HepG2 (cell line): ENCODE measurements around the gene SLIT1. TPM values are rescaled to one million over a fixed set of nuclear protein-coding genes. Genes with fewer than 3 reads are reported as not detected.
A peak's percentile ranks its signal among the peaks of the same experiment; 100 is the strongest.

Source experiments
- BCL6 ChIP-seq: IDR thresholded peaks from 2 replicates; pipeline ENCODE4 v1.6.1; 2016; ENCODE audit warnings: missing genetic modification reagents, missing compliant biosample characterization
- EP300 ChIP-seq, 3 experiments: sonication (generic) in 1 of 3; formaldehyde crosslinking in 1 of 3; IDR thresholded peaks; 2 replicates each; pipeline versions ENCODE4 v1.5.1 to v1.6.1; 2011 to 2020; ENCODE audit warnings: low read depth in 2 of 3, low read length in 2 of 3, borderline replicate concordance in 1 of 3, improper control_type of control experiment in 1 of 3, mild to moderate bottlenecking in 1 of 3, missing genetic modification reagents in 1 of 3, moderate library complexity in 1 of 3
- MIER3 ChIP-seq: IDR thresholded peaks from 2 replicates; pipeline ENCODE4 v1.6.1; 2016; ENCODE audit warnings: missing compliant biosample characterization, borderline replicate concordance
- NCOR1 ChIP-seq: fragments of 200-600 bp; sonication (generic); IDR thresholded peaks from 2 replicates; pipeline ENCODE4 v1.7.0; 2017; ENCODE audit warnings: antibody characterized with exemption, low read length, borderline replicate concordance
- NR2F6 ChIP-seq, 2 experiments: IDR thresholded peaks; 2 replicates each; pipeline ENCODE4 v1.6.1; 2016; ENCODE audit warnings: antibody characterized with exemption in 1 of 2, mild to moderate bottlenecking in 1 of 2
- POGZ ChIP-seq: sonication (generic); formaldehyde crosslinking; IDR thresholded peaks from 2 replicates; pipeline ENCODE4 v1.4.0; 2020; ENCODE audit warnings: mild to moderate bottlenecking, missing genetic modification reagents
- REPIN1 ChIP-seq: sonication (generic); formaldehyde crosslinking; IDR thresholded peaks from 2 replicates; pipeline ENCODE4 v1.8.0; 2022; ENCODE audit warnings: missing genetic modification reagents, low read depth, mild to moderate bottlenecking, borderline replicate concordance
- SNAPC2 ChIP-seq: sonication (generic); formaldehyde crosslinking; IDR thresholded peaks from 2 replicates; pipeline ENCODE4 v1.8.1; 2022; ENCODE audit warnings: mild to moderate bottlenecking, missing genetic modification reagents
- SOX13 ChIP-seq, 3 experiments: fragments of 450-650 bp in 1 of 3; sonication (generic) in 1 of 3; formaldehyde crosslinking in 1 of 3; IDR thresholded peaks in 2 of 3; conservative IDR thresholded peaks in 1 of 3; 2 replicates each; pipeline versions ENCODE4 v1.5.0 to v1.6.1; 2016 to 2020; ENCODE audit warnings: antibody characterized with exemption in 1 of 3, mild to moderate bottlenecking in 1 of 3, missing compliant biosample characterization in 1 of 3, missing genetic modification reagents in 1 of 3, moderate library complexity in 1 of 3
- ZFP1 ChIP-seq: IDR thresholded peaks from 2 replicates; pipeline ENCODE4 v1.6.1; 2016
- ZFP90 ChIP-seq: sonication (generic); formaldehyde crosslinking; IDR thresholded peaks from 2 replicates; pipeline ENCODE4 v1.8.0; 2022; ENCODE audit warnings: missing genetic modification reagents, mild to moderate bottlenecking, inconsistent platforms, borderline replicate concordance
- ZMYM4 ChIP-seq: sonication (generic); formaldehyde crosslinking; IDR thresholded peaks from 2 replicates; pipeline ENCODE4 v1.8.1; 2023; ENCODE audit warnings: mild to moderate bottlenecking, missing genetic modification reagents
- ZNF335 ChIP-seq: sonication (generic); formaldehyde crosslinking; IDR thresholded peaks from 2 replicates; pipeline ENCODE4 v1.4.0; 2020; ENCODE audit warnings: missing genetic modification reagents
- polyA plus RNA-seq, 8 experiments: library from polyadenylated mRNA; depleted of rRNA in 3 of 8; stranded (reverse) in 7 of 8; unstranded in 1 of 8; fragments of >200 nt; fragmentation: Illumina TruSeq in 4 of 8; extraction: Trizol in 4 of 8; gene quantifications; 2 replicates each; pipeline versions ENCODE4 v1.2.1 to v1.2.3, GENCODE V29; 2011 to 2016; ENCODE audit warnings: low read depth in 4 of 8, missing spikeins in 1 of 8, mixed read lengths in 1 of 8; ENCODE audit not compliant: insufficient read depth in 1 of 8
- total RNA-seq, 5 experiments: library from RNA; depleted of rRNA; stranded (reverse); fragments of >200 nt; fragmentation: Illumina TruSeq; extraction: Trizol; gene quantifications; 2 replicates each; pipeline ENCODE4 v1.2.3, GENCODE V29; 2016; ENCODE audit warnings: low read depth in 1 of 5
- TF ChIP-seq, protein P1 (sequence below): IDR thresholded peaks from 2 replicates; pipeline ENCODE4 v1.6.1; 2016; ENCODE audit warnings: mild to moderate bottlenecking
- TF ChIP-seq, protein P2 (sequence below): sonication (generic); formaldehyde crosslinking; conservative IDR thresholded peaks from 2 replicates; pipeline ENCODE4 v1.5.0; 2020; ENCODE audit warnings: missing genetic modification reagents
- TF ChIP-seq, protein P3 (sequence below): sonication (generic); formaldehyde crosslinking; IDR thresholded peaks from 2 replicates; pipeline ENCODE4 v1.8.0; 2023; ENCODE audit warnings: mild to moderate bottlenecking, missing genetic modification reagents
- TF ChIP-seq, protein P4 (sequence below): IDR thresholded peaks from 2 replicates; pipeline ENCODE4 v1.6.1; 2016; ENCODE audit warnings: low read depth, borderline replicate concordance
- TF ChIP-seq, protein P5 (sequence below), 2 experiments: IDR thresholded peaks; 2 replicates each; pipeline ENCODE4 v1.6.1; 2011 to 2012; ENCODE audit warnings: low read length in 2 of 2, borderline replicate concordance in 1 of 2, low read depth in 1 of 2, mild to moderate bottlenecking in 1 of 2, moderate library complexity in 1 of 2
- TF ChIP-seq, protein P6 (sequence below): sonication (generic); formaldehyde crosslinking; IDR thresholded peaks from 2 replicates; pipeline ENCODE4 v1.5.0; 2020; ENCODE audit warnings: missing genetic modification reagents

The SLIT1 gene
- total and polyA plus RNA-seq, 2 of the 13 experiments (the other 11 are each of a cell fraction or from before 2014, with no cell fraction given) = 0.09 to 0.33 TPM

DNA sequence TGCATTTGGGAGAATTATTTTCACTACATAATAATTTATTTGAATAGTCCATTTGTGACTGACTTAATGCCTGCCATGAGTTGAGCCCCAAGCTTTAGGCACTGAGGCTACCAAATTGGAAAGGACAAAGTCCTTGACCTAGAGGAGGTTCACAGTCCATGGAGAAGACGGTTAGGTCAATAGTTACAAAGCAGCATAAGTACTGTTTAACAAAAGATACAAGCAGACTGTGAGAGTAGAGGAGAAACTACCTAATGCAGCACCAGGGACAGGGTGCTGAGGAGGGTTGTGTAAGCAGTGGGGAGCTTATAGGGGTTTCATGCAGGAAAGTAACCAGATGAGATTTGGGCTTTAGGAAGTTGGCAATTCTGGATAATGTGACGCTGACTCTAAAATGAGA is 214.4 kb downstream of the SLIT1 start (continued):
- TF ChIP-seq REPIN1 (peak; percentile 41; the same call in 1 of the 2 replicates), ZFP90 (CRISPR knock-in tag) (0 out of 2 replicates have a peak, but pooled peaks have one; percentile 54), EP300 (IDR thresholded peaks at IDR 0.05; ENCODE audit: low read depth in 2 of 2, low read length in 2 of 2) (peak; percentile 44 to 72; a peak in 1 of 4 replicates), EP300 (CRISPR knock-in tag; IDR thresholded peaks at IDR 0.05; ENCODE audit: borderline replicate concordance) (no peak), NR2F6 (IDR thresholded peaks at IDR 0.05) (peak; percentile 72), NR2F6 (CRISPR knock-in tag; IDR thresholded peaks at IDR 0.05) (peak; percentile 89), SNAPC2 (no peak), NCOR1 (peak; percentile 71; the same call in 1 of the 2 replicates), MIER3 (CRISPR knock-in tag) (peak; percentile 40; the same call in 1 of the 2 replicates), ZNF335 (CRISPR knock-in tag) (0 out of 2 replicates have a peak, but pooled peaks have one; percentile 34), BCL6 (CRISPR knock-in tag) (peak; percentile 46), ZMYM4 (CRISPR knock-in tag) (peak; percentile 74), SOX13 (IDR thresholded peaks at IDR 0.05) (no peak), SOX13 (CRISPR knock-in tag; conservative IDR thresholded peaks at IDR 0.05 in 1 of 2, IDR thresholded peaks at IDR 0.05 in 1 of 2) (peak in 1 of 2 experiments; percentile 76; a peak in 2 of 4 replicates), ZFP1 (CRISPR knock-in tag) (0 out of 2 replicates have a peak, but pooled peaks have one; percentile 28), POGZ (CRISPR knock-in tag) (peak; percentile 67; the same call in 1 of the 2 replicates)
- TF ChIP-seq, protein P1, sequence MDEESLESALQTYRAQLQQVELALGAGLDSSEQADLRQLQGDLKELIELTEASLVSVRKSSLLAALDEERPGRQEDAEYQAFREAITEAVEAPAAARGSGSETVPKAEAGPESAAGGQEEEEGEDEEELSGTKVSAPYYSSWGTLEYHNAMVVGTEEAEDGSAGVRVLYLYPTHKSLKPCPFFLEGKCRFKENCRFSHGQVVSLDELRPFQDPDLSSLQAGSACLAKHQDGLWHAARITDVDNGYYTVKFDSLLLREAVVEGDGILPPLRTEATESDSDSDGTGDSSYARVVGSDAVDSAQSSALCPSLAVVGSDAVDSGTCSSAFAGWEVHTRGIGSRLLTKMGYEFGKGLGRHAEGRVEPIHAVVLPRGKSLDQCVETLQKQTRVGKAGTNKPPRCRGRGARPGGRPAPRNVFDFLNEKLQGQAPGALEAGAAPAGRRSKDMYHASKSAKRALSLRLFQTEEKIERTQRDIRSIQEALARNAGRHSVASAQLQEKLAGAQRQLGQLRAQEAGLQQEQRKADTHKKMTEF (CRISPR knock-in tag) = peak; percentile 44; the same call in 1 of the 2 replicates
- TF ChIP-seq, protein P2, sequence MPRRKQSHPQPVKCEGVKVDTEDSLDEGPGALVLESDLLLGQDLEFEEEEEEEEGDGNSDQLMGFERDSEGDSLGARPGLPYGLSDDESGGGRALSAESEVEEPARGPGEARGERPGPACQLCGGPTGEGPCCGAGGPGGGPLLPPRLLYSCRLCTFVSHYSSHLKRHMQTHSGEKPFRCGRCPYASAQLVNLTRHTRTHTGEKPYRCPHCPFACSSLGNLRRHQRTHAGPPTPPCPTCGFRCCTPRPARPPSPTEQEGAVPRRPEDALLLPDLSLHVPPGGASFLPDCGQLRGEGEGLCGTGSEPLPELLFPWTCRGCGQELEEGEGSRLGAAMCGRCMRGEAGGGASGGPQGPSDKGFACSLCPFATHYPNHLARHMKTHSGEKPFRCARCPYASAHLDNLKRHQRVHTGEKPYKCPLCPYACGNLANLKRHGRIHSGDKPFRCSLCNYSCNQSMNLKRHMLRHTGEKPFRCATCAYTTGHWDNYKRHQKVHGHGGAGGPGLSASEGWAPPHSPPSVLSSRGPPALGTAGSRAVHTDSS (CRISPR knock-in tag) = no peak
- TF ChIP-seq, protein P3, sequence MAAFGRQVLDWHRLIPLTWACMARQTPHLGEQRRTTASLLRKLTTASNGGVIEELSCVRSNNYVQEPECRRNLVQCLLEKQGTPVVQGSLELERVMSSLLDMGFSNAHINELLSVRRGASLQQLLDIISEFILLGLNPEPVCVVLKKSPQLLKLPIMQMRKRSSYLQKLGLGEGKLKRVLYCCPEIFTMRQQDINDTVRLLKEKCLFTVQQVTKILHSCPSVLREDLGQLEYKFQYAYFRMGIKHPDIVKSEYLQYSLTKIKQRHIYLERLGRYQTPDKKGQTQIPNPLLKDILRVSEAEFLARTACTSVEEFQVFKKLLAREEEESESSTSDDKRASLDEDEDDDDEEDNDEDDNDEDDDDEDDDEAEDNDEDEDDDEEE (CRISPR knock-in tag) = no peak
- TF ChIP-seq, protein P4, sequence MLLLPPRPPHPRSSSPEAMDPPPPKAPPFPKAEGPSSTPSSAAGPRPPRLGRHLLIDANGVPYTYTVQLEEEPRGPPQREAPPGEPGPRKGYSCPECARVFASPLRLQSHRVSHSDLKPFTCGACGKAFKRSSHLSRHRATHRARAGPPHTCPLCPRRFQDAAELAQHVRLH (CRISPR knock-in tag) = 0 out of 2 replicates have a peak, but pooled peaks have one; percentile 19
- TF ChIP-seq, protein P5, sequence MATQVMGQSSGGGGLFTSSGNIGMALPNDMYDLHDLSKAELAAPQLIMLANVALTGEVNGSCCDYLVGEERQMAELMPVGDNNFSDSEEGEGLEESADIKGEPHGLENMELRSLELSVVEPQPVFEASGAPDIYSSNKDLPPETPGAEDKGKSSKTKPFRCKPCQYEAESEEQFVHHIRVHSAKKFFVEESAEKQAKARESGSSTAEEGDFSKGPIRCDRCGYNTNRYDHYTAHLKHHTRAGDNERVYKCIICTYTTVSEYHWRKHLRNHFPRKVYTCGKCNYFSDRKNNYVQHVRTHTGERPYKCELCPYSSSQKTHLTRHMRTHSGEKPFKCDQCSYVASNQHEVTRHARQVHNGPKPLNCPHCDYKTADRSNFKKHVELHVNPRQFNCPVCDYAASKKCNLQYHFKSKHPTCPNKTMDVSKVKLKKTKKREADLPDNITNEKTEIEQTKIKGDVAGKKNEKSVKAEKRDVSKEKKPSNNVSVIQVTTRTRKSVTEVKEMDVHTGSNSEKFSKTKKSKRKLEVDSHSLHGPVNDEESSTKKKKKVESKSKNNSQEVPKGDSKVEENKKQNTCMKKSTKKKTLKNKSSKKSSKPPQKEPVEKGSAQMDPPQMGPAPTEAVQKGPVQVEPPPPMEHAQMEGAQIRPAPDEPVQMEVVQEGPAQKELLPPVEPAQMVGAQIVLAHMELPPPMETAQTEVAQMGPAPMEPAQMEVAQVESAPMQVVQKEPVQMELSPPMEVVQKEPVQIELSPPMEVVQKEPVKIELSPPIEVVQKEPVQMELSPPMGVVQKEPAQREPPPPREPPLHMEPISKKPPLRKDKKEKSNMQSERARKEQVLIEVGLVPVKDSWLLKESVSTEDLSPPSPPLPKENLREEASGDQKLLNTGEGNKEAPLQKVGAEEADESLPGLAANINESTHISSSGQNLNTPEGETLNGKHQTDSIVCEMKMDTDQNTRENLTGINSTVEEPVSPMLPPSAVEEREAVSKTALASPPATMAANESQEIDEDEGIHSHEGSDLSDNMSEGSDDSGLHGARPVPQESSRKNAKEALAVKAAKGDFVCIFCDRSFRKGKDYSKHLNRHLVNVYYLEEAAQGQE (IDR thresholded peaks at IDR 0.05; ENCODE audit: borderline replicate concordance in 1 of 2, low read depth in 1 of 2, low read length in 2 of 2) = peak in 1 of 2 experiments; percentile 88
- TF ChIP-seq, protein P6, sequence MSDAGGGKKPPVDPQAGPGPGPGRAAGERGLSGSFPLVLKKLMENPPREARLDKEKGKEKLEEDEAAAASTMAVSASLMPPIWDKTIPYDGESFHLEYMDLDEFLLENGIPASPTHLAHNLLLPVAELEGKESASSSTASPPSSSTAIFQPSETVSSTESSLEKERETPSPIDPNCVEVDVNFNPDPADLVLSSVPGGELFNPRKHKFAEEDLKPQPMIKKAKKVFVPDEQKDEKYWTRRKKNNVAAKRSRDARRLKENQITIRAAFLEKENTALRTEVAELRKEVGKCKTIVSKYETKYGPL (CRISPR knock-in tag) = peak; percentile 64; the same call in 1 of the 2 replicates
